DND-41 (cell line): ENCODE data around the gene ADPRHL1.

ENCODE experiments used
- EZH2 ChIP-seq: IDR thresholded peaks from 3 replicates; pipeline ENCODE4 v1.6.1; 2012; ENCODE audit warnings: borderline replicate concordance, low read depth, mild to moderate bottlenecking, moderate library complexity, low read length, inconsistent platforms; ENCODE audit not compliant: severe bottlenecking
- TF ChIP-seq, protein P1 (sequence below): IDR thresholded peaks from 2 replicates; pipeline ENCODE4 v1.5.1; 2012; ENCODE audit warnings: borderline replicate concordance, low read length, moderate library complexity, mild to moderate bottlenecking; ENCODE audit not compliant: poor library complexity, severe bottlenecking; ENCODE audit errors: extremely low read depth

DNA sequence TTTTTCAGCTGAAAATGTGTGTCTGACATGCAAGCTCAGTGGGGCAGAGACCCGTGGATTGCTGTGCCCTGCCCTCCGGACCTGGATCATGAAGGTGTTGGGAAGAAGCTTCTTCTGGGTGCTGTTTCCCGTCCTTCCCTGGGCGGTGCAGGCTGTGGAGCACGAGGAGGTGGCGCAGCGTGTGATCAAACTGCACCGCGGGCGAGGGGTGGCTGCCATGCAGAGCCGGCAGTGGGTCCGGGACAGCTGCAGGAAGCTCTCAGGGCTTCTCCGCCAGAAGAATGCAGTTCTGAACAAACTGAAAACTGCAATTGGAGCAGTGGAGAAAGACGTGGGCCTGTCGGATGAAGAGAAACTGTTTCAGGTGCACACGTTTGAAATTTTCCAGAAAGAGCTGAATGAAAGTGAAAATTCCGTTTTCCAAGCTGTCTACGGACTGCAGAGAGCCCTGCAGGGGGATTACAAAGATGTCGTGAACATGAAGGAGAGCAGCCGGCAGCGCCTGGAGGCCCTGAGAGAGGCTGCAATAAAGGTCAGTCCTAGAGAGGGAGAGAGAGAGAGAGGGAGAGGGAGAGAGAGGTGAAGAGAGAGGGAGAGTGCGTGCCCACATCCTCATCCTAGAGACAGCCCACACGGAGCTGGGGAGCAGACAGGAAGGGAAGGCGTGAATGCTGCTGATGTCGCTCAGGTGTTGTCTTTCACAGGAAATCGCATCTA, 42.4 kb upstream of the ADPRHL1 start:
- TF ChIP-seq, protein P1, sequence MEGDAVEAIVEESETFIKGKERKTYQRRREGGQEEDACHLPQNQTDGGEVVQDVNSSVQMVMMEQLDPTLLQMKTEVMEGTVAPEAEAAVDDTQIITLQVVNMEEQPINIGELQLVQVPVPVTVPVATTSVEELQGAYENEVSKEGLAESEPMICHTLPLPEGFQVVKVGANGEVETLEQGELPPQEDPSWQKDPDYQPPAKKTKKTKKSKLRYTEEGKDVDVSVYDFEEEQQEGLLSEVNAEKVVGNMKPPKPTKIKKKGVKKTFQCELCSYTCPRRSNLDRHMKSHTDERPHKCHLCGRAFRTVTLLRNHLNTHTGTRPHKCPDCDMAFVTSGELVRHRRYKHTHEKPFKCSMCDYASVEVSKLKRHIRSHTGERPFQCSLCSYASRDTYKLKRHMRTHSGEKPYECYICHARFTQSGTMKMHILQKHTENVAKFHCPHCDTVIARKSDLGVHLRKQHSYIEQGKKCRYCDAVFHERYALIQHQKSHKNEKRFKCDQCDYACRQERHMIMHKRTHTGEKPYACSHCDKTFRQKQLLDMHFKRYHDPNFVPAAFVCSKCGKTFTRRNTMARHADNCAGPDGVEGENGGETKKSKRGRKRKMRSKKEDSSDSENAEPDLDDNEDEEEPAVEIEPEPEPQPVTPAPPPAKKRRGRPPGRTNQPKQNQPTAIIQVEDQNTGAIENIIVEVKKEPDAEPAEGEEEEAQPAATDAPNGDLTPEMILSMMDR: no peak
- TF ChIP-seq EZH2: no peak
